IPS DF 4.7 (cell line): ENCODE results near the gene OLIG3.

Experiments used
- DNase-seq: peaks from one replicate; pipeline ENCODE4 v3.0.0-alpha.2; 2013; ENCODE audit warnings: low spot score; ENCODE audit errors: extremely low read depth

The OLIG3 gene

GRCh38 chr6:137471986-137472385 lies 22.2 kb downstream of the OLIG3 start:
- DNase-seq = no peak

- DNase-seq = no peak
Measured at GRCh38 chr6:137471497-137471896, 22.7 kb downstream of the OLIG3 start.

GRCh38 chr6:137467211-137467610 lies 27.0 kb downstream of the OLIG3 start:
- DNase-seq = no peak

- no peak for DNase-seq
Measured at GRCh38 chr6:137465378-137466009, 28.7 kb downstream of the OLIG3 start.

- DNase-seq = no peak
Measured at GRCh38 chr6:137452333-137452894, 41.8 kb downstream of the OLIG3 start.

GRCh38 chr6:137443901-137444300 lies 50.3 kb downstream of the OLIG3 start:
- no peak for DNase-seq
